CD4-positive, alpha-beta T cell (primary cell): ENCODE results near the gene LRRC45. TPM values are rescaled to one million over a fixed set of nuclear protein-coding genes. Genes with fewer than 3 reads are reported as not detected.
A peak's percentile ranks its signal among the peaks of the same experiment; 100 is the strongest.

Experiments
- ATAC-seq: fragments of 200-7000 bp; cut with Tn5 transposase; one replicate; pipeline ENCODE4 v1.10.0; 2022; ENCODE audit warnings: mild to moderate bottlenecking; ENCODE audit not compliant: poor library complexity
- CTCF ChIA-PET: fragments of 350-600 bp; sonication (Branson Sonifier 250); formaldehyde crosslinking; loops from one replicate; lab custom pipeline; 2021; ENCODE audit warnings: antibody characterized with exemption, inconsistent platforms; lab: Charles Lee
- POLR2A ChIA-PET: fragments of 350-600 bp; sonication (Branson Sonifier 250); formaldehyde crosslinking; loops from one replicate; lab custom pipeline; 2021; ENCODE audit warnings: antibody characterized with exemption, inconsistent platforms; lab: Charles Lee
- DNase-seq, 14 experiments: peaks; one replicate each; pipeline ENCODE4 v3.0.0-alpha.2; 2013 to 2020; ENCODE audit warnings: mixed read lengths in 2 of 14
- H3K27ac ChIP-seq, 2 donors: one replicate each; pipeline versions ENCODE4 v1.5.1 to v1.7.0; 2013; ENCODE audit warnings: low read length in 2 of 2, low read depth in 1 of 2, mild to moderate bottlenecking in 1 of 2
- H3K27me3 ChIP-seq, 2 experiments: 1 replicate in 1 of 2; 2 replicates in 1 of 2; pipeline versions ENCODE4 v1.6.1 to v1.7.0; 2013; ENCODE audit warnings: low read length in 2 of 2, control low read depth in 1 of 2, mild to moderate bottlenecking in 1 of 2, moderate library complexity in 1 of 2; ENCODE audit not compliant: insufficient read depth in 2 of 2, control insufficient read depth in 1 of 2
- H3K36me3 ChIP-seq: one replicate; pipeline ENCODE4 v1.6.1; 2013; ENCODE audit warnings: low read length, control low read depth; ENCODE audit not compliant: insufficient read depth
- H3K4me1 ChIP-seq: one replicate; pipeline ENCODE4 v1.6.1; 2013; ENCODE audit warnings: low read length, control low read depth; ENCODE audit not compliant: insufficient read depth
- H3K4me3 ChIP-seq: one replicate; pipeline ENCODE4 v1.5.1; 2013; ENCODE audit warnings: mild to moderate bottlenecking, low read length, moderate library complexity
- H3K9me3 ChIP-seq, 2 experiments: 1 replicate in 1 of 2; 2 replicates in 1 of 2; pipeline versions ENCODE4 v1.6.1 to v1.7.0; 2013; ENCODE audit warnings: low read length in 2 of 2, mild to moderate bottlenecking in 2 of 2, control low read depth in 1 of 2, moderate library complexity in 1 of 2; ENCODE audit not compliant: control insufficient read depth in 1 of 2, insufficient read depth in 1 of 2
- H3K27ac Mint-ChIP-seq: one replicate; pipeline ENCODE4 v1.8.0; 2020; ENCODE audit warnings: mixed read lengths
- H3K27me3 Mint-ChIP-seq: one replicate; pipeline ENCODE4 v1.8.0; 2021; ENCODE audit warnings: mixed read lengths
- H3K36me3 Mint-ChIP-seq: one replicate; pipeline ENCODE4 v1.8.0; 2021; ENCODE audit warnings: low read depth, mixed read lengths
- H3K4me1 Mint-ChIP-seq: one replicate; pipeline ENCODE4 v1.8.0; 2021; ENCODE audit warnings: low read depth, mixed read lengths
- H3K4me3 Mint-ChIP-seq: one replicate; pipeline ENCODE4 v1.8.0; 2020; ENCODE audit warnings: mild to moderate bottlenecking, mixed read lengths
- H3K9me3 Mint-ChIP-seq: one replicate; pipeline ENCODE4 v1.8.0; 2020; ENCODE audit warnings: mixed read lengths
- CTCF ChIP-seq: fragments of 200-600 bp; IDR thresholded peaks from one replicate; pipeline ENCODE4 v1.8.0; 2022; ENCODE audit warnings: antibody characterized with exemption, mild to moderate bottlenecking
- intact Hi-C, 2 experiments: fragments of 100-400 bp; cut with DNase I in 1 of 2; cut with micrococcal nuclease in 1 of 2; formaldehyde crosslinking; loops; one replicate each; pipeline versions ENCODE4 v1.15.1 to v1.9.0; 2023 to 2025; cut with DNase I, micrococcal nuclease
- total RNA-seq, 174 experiments: library from RNA in 2 of 174; stranded (reverse) in 2 of 174; gene quantifications; one replicate each; pipeline ENCODE4 v1.2.3 and lab custom pipeline; 2021 to 2026

Gene LRRC45
- total RNA-seq, 2 experiments from 2014 or later, result 17.7 to 17.9 TPM

GRCh38 chr17:82056729-82057621 lies 33.9 kb downstream of the LRRC45 start:
- no peak overlapping the region for H3K4me3 ChIP-seq
- no peak overlapping the region for H3K27ac ChIP-seq
- no peaks in the 10 kb centered on the region for H3K27me3 Mint-ChIP-seq
- H3K4me3 Mint-ChIP-seq, result peak overlapping the region; percentile 11
- no peaks in the 10 kb centered on the region for H3K9me3 ChIP-seq
- POLR2A ChIA-PET, result interaction anchor here (1.4 kb wide), 1 partner anchor 20 kb away, joined by 8 read pairs; the partner anchor contains the start of gene DCXR
- ATAC-seq, result no peak
- no peaks in the 10 kb centered on the region for H3K9me3 Mint-ChIP-seq
- peaks cover 78% of the 10 kb centered on the region for H3K36me3 ChIP-seq
- no peaks in the 10 kb centered on the region for H3K4me1 Mint-ChIP-seq
- no peak for TF ChIP-seq CTCF
- DNase-seq, result no peak
- H3K4me1 ChIP-seq, result peaks cover 24% of the 10 kb centered on the region
- no peak overlapping the region for H3K27ac Mint-ChIP-seq
- CTCF ChIA-PET, result no interaction called here
- no peaks in the 10 kb centered on the region for H3K27me3 ChIP-seq
- peaks cover 27% of the 10 kb centered on the region for H3K36me3 Mint-ChIP-seq
- intact Hi-C loops, result no loop called here

GRCh38 chr17:82058230-82058854 lies 35.2 kb downstream of the LRRC45 start:
- Histone ChIP-seq H3K4me3 (no peak overlapping the region), H3K4me1 (peaks cover 13% of the 10 kb centered on the region), H3K9me3 (no peaks in the 10 kb centered on the region), H3K36me3 (peaks cover 86% of the 10 kb centered on the region), H3K27ac (no peak overlapping the region), H3K27me3 (no peaks in the 10 kb centered on the region)
- intact Hi-C loops, result no loop called here
- H3K27ac Mint-ChIP-seq, result no peak overlapping the region
- ATAC-seq (no peak), DNase-seq (no peak)
- no peak for TF ChIP-seq CTCF
- H3K4me1 Mint-ChIP-seq, result no peaks in the 10 kb centered on the region
- ChIA-PET CTCF (no interaction called here), POLR2A (no interaction called here)
- H3K27me3 Mint-ChIP-seq, result no peaks in the 10 kb centered on the region
- peak overlapping the region; percentile 20 for H3K4me3 Mint-ChIP-seq
- H3K36me3 Mint-ChIP-seq, result peaks cover 27% of the 10 kb centered on the region
- no peaks in the 10 kb centered on the region for H3K9me3 Mint-ChIP-seq

GRCh38 chr17:82058855-82059249 lies 35.7 kb downstream of the LRRC45 start:
- no peak overlapping the region for H3K27ac ChIP-seq
- ChIA-PET CTCF (no interaction called here), POLR2A (interaction anchor here (2.0 kb wide), 1 partner anchor 21 kb away, joined by 7 read pairs; the partner anchor contains the start of gene DCXR)
- no peak overlapping the region for H3K4me3 ChIP-seq
- H3K9me3 ChIP-seq, result no peaks in the 10 kb centered on the region
- TF ChIP-seq CTCF, result no peak
- H3K27me3 ChIP-seq, result no peaks in the 10 kb centered on the region
- DNase-seq (no peak), ATAC-seq (no peak)
- H3K4me1 Mint-ChIP-seq, result no peaks in the 10 kb centered on the region
- no peak overlapping the region for H3K4me3 Mint-ChIP-seq
- no peaks in the 10 kb centered on the region for H3K9me3 Mint-ChIP-seq
- intact Hi-C loops, result no loop called here
- peaks cover 13% of the 10 kb centered on the region for H3K4me1 ChIP-seq
- H3K27me3 Mint-ChIP-seq, result no peaks in the 10 kb centered on the region
- H3K36me3 ChIP-seq, result peaks cover 85% of the 10 kb centered on the region
- H3K36me3 Mint-ChIP-seq, result peaks cover 27% of the 10 kb centered on the region
- no peak overlapping the region for H3K27ac Mint-ChIP-seq
